ENCODE data around the gene KIAA1671. TPM values are rescaled to one million over a fixed set of nuclear protein-coding genes. Genes with fewer than 3 reads are reported as not detected.
A peak's percentile ranks its signal among the peaks of the same experiment; 100 is the strongest.

The KIAA1671 gene
- polyA plus RNA-seq, 1 donor from 2014 or later, result 3.0 TPM

DNA sequence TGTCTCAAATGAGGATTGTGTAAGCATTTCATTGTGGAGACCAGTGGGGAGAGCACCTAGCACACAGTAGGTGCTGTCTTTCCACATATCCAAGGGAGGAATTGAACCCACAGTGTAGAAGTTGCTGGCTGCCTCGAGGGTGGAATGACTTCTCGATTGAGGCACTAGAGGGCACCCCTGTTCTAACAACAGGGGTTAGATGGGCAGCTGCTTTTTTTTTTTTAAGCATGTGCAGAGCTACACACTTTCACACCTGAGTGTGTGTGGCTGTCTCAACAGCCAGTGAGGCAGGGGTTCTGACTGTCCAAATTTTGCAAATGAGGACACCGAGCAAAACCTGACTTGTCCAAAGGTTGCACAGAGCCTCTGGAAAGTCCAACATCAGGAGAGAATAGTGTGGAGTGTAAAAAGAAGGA, 128.9 kb downstream of the KIAA1671 start:
- Histone ChIP-seq H3K27ac (ENCODE audit: low read length) (no peak overlapping the region), H3K9me3 (ENCODE audit: low read length) (no peaks in the 10 kb centered on the region), H3K9me2 (ENCODE audit: insufficient read depth, low read length) (no peaks in the 10 kb centered on the region), H3K79me2 (replicated peaks; ENCODE audit: insufficient read depth, low read length) (no peaks in the 10 kb centered on the region), H3K27me3 (ENCODE audit: insufficient read depth, low read depth, low read length) (no peaks in the 10 kb centered on the region), H2AFZ (ENCODE audit: low read depth, low read length) (no peak overlapping the region), H3K36me3 (ENCODE audit: insufficient read depth, low read length) (no peaks in the 10 kb centered on the region), H3K9ac (ENCODE audit: low read length) (no peak overlapping the region), H4K20me1 (ENCODE audit: insufficient read depth) (no peaks in the 10 kb centered on the region), H3F3A (ENCODE audit: insufficient read depth, low read length, poor library complexity, severe bottlenecking) (no peaks in the 10 kb centered on the region), H3K4me3 (ENCODE audit: low read length) (no peak overlapping the region), H3K4me2 (ENCODE audit: low read length) (no peak overlapping the region)
- TF ChIP-seq TAF1 (IDR thresholded peaks at IDR 0.05; ENCODE audit: low read depth) (no peak), SMC3 (conservative IDR thresholded peaks at IDR 0.05; ENCODE audit: poor library complexity) (peak; percentile 71), RAD21 (conservative IDR thresholded peaks at IDR 0.05) (peak; percentile 80), MXI1 (conservative IDR thresholded peaks at IDR 0.05; ENCODE audit: poor library complexity, severe bottlenecking) (no peak)
- TF ChIP-seq, protein P1, sequence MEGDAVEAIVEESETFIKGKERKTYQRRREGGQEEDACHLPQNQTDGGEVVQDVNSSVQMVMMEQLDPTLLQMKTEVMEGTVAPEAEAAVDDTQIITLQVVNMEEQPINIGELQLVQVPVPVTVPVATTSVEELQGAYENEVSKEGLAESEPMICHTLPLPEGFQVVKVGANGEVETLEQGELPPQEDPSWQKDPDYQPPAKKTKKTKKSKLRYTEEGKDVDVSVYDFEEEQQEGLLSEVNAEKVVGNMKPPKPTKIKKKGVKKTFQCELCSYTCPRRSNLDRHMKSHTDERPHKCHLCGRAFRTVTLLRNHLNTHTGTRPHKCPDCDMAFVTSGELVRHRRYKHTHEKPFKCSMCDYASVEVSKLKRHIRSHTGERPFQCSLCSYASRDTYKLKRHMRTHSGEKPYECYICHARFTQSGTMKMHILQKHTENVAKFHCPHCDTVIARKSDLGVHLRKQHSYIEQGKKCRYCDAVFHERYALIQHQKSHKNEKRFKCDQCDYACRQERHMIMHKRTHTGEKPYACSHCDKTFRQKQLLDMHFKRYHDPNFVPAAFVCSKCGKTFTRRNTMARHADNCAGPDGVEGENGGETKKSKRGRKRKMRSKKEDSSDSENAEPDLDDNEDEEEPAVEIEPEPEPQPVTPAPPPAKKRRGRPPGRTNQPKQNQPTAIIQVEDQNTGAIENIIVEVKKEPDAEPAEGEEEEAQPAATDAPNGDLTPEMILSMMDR (IDR thresholded peaks at IDR 0.05; ENCODE audit: poor library complexity, severe bottlenecking), result peak; percentile 75

- Histone ChIP-seq H3K9me3 (ENCODE audit: low read length) (no peaks in the 10 kb centered on the region), H3K4me2 (ENCODE audit: low read length) (no peak overlapping the region), H3F3A (ENCODE audit: insufficient read depth, low read length, poor library complexity, severe bottlenecking) (no peaks in the 10 kb centered on the region), H2AFZ (ENCODE audit: low read depth, low read length) (no peak overlapping the region), H3K27me3 (ENCODE audit: insufficient read depth, low read depth, low read length) (no peaks in the 10 kb centered on the region), H3K9ac (ENCODE audit: low read length) (no peak overlapping the region), H3K4me3 (ENCODE audit: low read length) (no peak overlapping the region), H3K9me2 (ENCODE audit: insufficient read depth, low read length) (no peaks in the 10 kb centered on the region), H3K27ac (ENCODE audit: low read length) (no peak overlapping the region), H3K79me2 (replicated peaks; ENCODE audit: insufficient read depth, low read length) (no peaks in the 10 kb centered on the region), H4K20me1 (ENCODE audit: insufficient read depth) (no peaks in the 10 kb centered on the region), H3K36me3 (ENCODE audit: insufficient read depth, low read length) (no peaks in the 10 kb centered on the region)
- TF ChIP-seq EP300 (conservative IDR thresholded peaks at IDR 0.05; ENCODE audit: poor library complexity, severe bottlenecking) (no peak), SMC3 (conservative IDR thresholded peaks at IDR 0.05; ENCODE audit: poor library complexity) (no peak), EZH2 (IDR thresholded peaks at IDR 0.05; ENCODE audit: borderline replicate concordance, insufficient read depth, low read length, poor library complexity, severe bottlenecking) (no peak), POLR2AphosphoS5 (IDR thresholded peaks at IDR 0.05) (no peak), MXI1 (conservative IDR thresholded peaks at IDR 0.05; ENCODE audit: poor library complexity, severe bottlenecking) (no peak), RAD21 (conservative IDR thresholded peaks at IDR 0.05) (no peak), REST (IDR thresholded peaks at IDR 0.05; ENCODE audit: borderline replicate concordance) (no peak), TAF1 (IDR thresholded peaks at IDR 0.05; ENCODE audit: low read depth) (no peak)
- TF ChIP-seq, protein P1 (IDR thresholded peaks at IDR 0.05; ENCODE audit: poor library complexity, severe bottlenecking), result no peak
These were observed 129.6 kb downstream of the KIAA1671 start for GRCh38 chr22:25082096-25082495.
